ENCODE data around the gene FIGNL1. TPM values are rescaled to one million over a fixed set of nuclear protein-coding genes. Genes with fewer than 3 reads are reported as not detected.

Gene FIGNL1
- total RNA-seq, 2 donors from 2014 or later, result 28.0 to 38.2 TPM

GRCh38 chr7:50397971-50398324 lies 52.2 kb downstream of the FIGNL1 start:
- no peak overlapping the region for H3K4me3 ChIP-seq (ENCODE audit: low read length)
- no peaks in the 10 kb centered on the region for H3K4me1 ChIP-seq (ENCODE audit: control insufficient read depth, insufficient read depth, low read length)
- no peak overlapping the region for H3K9ac ChIP-seq (ENCODE audit: extremely low read depth, low read length, poor library complexity, severe bottlenecking)
- H3K4me1 Mint-ChIP-seq, result no peaks in the 10 kb centered on the region
- H3K9me3 Mint-ChIP-seq, result no peaks in the 10 kb centered on the region
- H3K4me3 Mint-ChIP-seq, result no peak overlapping the region
- H3K36me3 ChIP-seq (ENCODE audit: control insufficient read depth, insufficient read depth, low read length), result no peaks in the 10 kb centered on the region
- 97 to 100% methylated on average over 1 of the region's 1 CpG for WGBS, 2 experiments (ENCODE audit: insufficient coverage in 1 of 2, insufficient read length in 1 of 2)
- no peak overlapping the region for H3K27ac Mint-ChIP-seq
- H3K27me3 Mint-ChIP-seq (ENCODE audit: insufficient read depth), result no peaks in the 10 kb centered on the region
- no peaks in the 10 kb centered on the region for H3K9me3 ChIP-seq (ENCODE audit: control insufficient read depth, low read length)
- no peaks in the 10 kb centered on the region for H3K27me3 ChIP-seq (ENCODE audit: control insufficient read depth, insufficient read depth, low read length, poor library complexity, severe bottlenecking)
- TF ChIP-seq, protein P1, sequence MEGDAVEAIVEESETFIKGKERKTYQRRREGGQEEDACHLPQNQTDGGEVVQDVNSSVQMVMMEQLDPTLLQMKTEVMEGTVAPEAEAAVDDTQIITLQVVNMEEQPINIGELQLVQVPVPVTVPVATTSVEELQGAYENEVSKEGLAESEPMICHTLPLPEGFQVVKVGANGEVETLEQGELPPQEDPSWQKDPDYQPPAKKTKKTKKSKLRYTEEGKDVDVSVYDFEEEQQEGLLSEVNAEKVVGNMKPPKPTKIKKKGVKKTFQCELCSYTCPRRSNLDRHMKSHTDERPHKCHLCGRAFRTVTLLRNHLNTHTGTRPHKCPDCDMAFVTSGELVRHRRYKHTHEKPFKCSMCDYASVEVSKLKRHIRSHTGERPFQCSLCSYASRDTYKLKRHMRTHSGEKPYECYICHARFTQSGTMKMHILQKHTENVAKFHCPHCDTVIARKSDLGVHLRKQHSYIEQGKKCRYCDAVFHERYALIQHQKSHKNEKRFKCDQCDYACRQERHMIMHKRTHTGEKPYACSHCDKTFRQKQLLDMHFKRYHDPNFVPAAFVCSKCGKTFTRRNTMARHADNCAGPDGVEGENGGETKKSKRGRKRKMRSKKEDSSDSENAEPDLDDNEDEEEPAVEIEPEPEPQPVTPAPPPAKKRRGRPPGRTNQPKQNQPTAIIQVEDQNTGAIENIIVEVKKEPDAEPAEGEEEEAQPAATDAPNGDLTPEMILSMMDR (conservative IDR thresholded peaks at IDR 0.05), result no peak
- no peak for DNase-seq
- no peaks in the 10 kb centered on the region for H3K36me3 Mint-ChIP-seq (ENCODE audit: low read depth)
- H3K27ac ChIP-seq (ENCODE audit: low read depth, low read length), result no peak overlapping the region

- no peaks in the 10 kb centered on the region for H3K9me3 ChIP-seq (ENCODE audit: control insufficient read depth, low read length)
- H3K27ac ChIP-seq (ENCODE audit: low read depth, low read length), result no peak overlapping the region
- H3K4me1 Mint-ChIP-seq, result no peaks in the 10 kb centered on the region
- no peaks in the 10 kb centered on the region for H3K36me3 ChIP-seq (ENCODE audit: control insufficient read depth, insufficient read depth, low read length)
- H3K4me3 Mint-ChIP-seq, result no peak overlapping the region
- no peaks in the 10 kb centered on the region for H3K4me1 ChIP-seq (ENCODE audit: control insufficient read depth, insufficient read depth, low read length)
- TF ChIP-seq, protein P1 (conservative IDR thresholded peaks at IDR 0.05), result no peak
- no peaks in the 10 kb centered on the region for H3K27me3 ChIP-seq (ENCODE audit: control insufficient read depth, insufficient read depth, low read length, poor library complexity, severe bottlenecking)
- H3K27me3 Mint-ChIP-seq (ENCODE audit: insufficient read depth), result no peaks in the 10 kb centered on the region
- no peak overlapping the region for H3K27ac Mint-ChIP-seq
- no peaks in the 10 kb centered on the region for H3K9me3 Mint-ChIP-seq
- no peak for DNase-seq
- H3K36me3 Mint-ChIP-seq (ENCODE audit: low read depth), result no peaks in the 10 kb centered on the region
- no peak overlapping the region for H3K4me3 ChIP-seq (ENCODE audit: low read length)
- 93 to 100% methylated on average over 1 to 2 of the region's 2 CpGs for WGBS, 2 experiments (ENCODE audit: insufficient coverage in 1 of 2, insufficient read length in 1 of 2)
- H3K9ac ChIP-seq (ENCODE audit: extremely low read depth, low read length, poor library complexity, severe bottlenecking), result no peak overlapping the region
Measured at GRCh38 chr7:50397320-50397970, 52.7 kb downstream of the FIGNL1 start.

GRCh38 chr7:50396856-50397255 lies 53.3 kb downstream of the FIGNL1 start:
- Mint-ChIP-seq H3K27me3 (ENCODE audit: insufficient read depth) (no peaks in the 10 kb centered on the region), H3K36me3 (ENCODE audit: low read depth) (no peaks in the 10 kb centered on the region), H3K4me3 (no peak overlapping the region), H3K4me1 (no peaks in the 10 kb centered on the region), H3K9me3 (no peaks in the 10 kb centered on the region), H3K27ac (no peak overlapping the region)
- Histone ChIP-seq H3K27me3 (ENCODE audit: control insufficient read depth, insufficient read depth, low read length, poor library complexity, severe bottlenecking) (no peaks in the 10 kb centered on the region), H3K36me3 (ENCODE audit: control insufficient read depth, insufficient read depth, low read length) (no peaks in the 10 kb centered on the region), H3K9ac (ENCODE audit: extremely low read depth, low read length, poor library complexity, severe bottlenecking) (no peak overlapping the region), H3K4me3 (ENCODE audit: low read length) (no peak overlapping the region), H3K9me3 (ENCODE audit: control insufficient read depth, low read length) (no peaks in the 10 kb centered on the region), H3K27ac (ENCODE audit: low read depth, low read length) (no peak overlapping the region), H3K4me1 (ENCODE audit: control insufficient read depth, insufficient read depth, low read length) (no peaks in the 10 kb centered on the region)
- TF ChIP-seq, protein P1 (conservative IDR thresholded peaks at IDR 0.05), result no peak
- WGBS, 2 experiments (ENCODE audit: insufficient coverage in 1 of 2, insufficient read length in 1 of 2), result 84% methylated on average over 1 of the region's 2 CpGs; no CpG with 5 or more reads in 1 of the 2 experiments
- DNase-seq, result no peak
